H9 (cell line): Measurements from ENCODE around the gene SV2C. TPM values are rescaled to one million over a fixed set of nuclear protein-coding genes. Genes with fewer than 3 reads are reported as not detected.

Source experiments
- DNase-seq: peaks from one replicate; pipeline ENCODE4 v3.0.0-alpha.2; 2017
- H2AFZ ChIP-seq: one replicate; pipeline ENCODE4 v1.6.1; 2013; ENCODE audit warnings: mild to moderate bottlenecking, low read length, control low read depth, moderate library complexity
- H2AK5ac ChIP-seq: 2 replicates; pipeline ENCODE4 v1.6.1; 2013; ENCODE audit warnings: low read length, control low read depth, mixed read lengths; ENCODE audit not compliant: insufficient read length
- H2BK120ac ChIP-seq: one replicate; pipeline ENCODE4 v1.6.1; 2013; ENCODE audit warnings: low read depth, mild to moderate bottlenecking, low read length, control low read depth, inconsistent platforms; ENCODE audit not compliant: poor library complexity, severe bottlenecking
- H2BK12ac ChIP-seq: 2 replicates; pipeline ENCODE4 v1.6.1; 2013; ENCODE audit warnings: low read length, control low read depth, mixed read lengths, low read depth; ENCODE audit not compliant: insufficient read length
- H2BK15ac ChIP-seq: 2 replicates; pipeline ENCODE4 v1.6.1; 2013; ENCODE audit warnings: low read depth, low read length, control low read depth
- H2BK20ac ChIP-seq: one replicate; pipeline ENCODE4 v1.6.1; 2013; ENCODE audit warnings: low read depth, mild to moderate bottlenecking, low read length, control low read depth, inconsistent platforms; ENCODE audit not compliant: poor library complexity, severe bottlenecking
- H2BK5ac ChIP-seq: 2 replicates; pipeline ENCODE4 v1.6.1; 2013; ENCODE audit warnings: low read length, control low read depth, mixed read lengths; ENCODE audit not compliant: insufficient read length
- H3K14ac ChIP-seq: 2 replicates; pipeline ENCODE4 v1.6.1; 2013; ENCODE audit warnings: low read length, control low read depth; ENCODE audit not compliant: insufficient read depth
- H3K18ac ChIP-seq: 2 replicates; pipeline ENCODE4 v1.6.1; 2013; ENCODE audit warnings: low read depth, mild to moderate bottlenecking, mixed read lengths, low read length, control low read depth; ENCODE audit not compliant: insufficient read length
- H3K23ac ChIP-seq: 2 replicates; pipeline ENCODE4 v1.6.1; 2013; ENCODE audit warnings: low read length, control low read depth, mixed read lengths, low read depth; ENCODE audit not compliant: insufficient read length
- H3K23me2 ChIP-seq: 2 replicates; pipeline ENCODE4 v1.6.1; 2013; ENCODE audit warnings: low read depth, mild to moderate bottlenecking, mixed read lengths, low read length, control low read depth; ENCODE audit not compliant: insufficient read length, poor library complexity, severe bottlenecking
- H3K27ac ChIP-seq: 2 replicates; pipeline ENCODE4 v1.5.1; 2013; ENCODE audit warnings: low read length, control low read depth, mixed read lengths, low read depth; ENCODE audit not compliant: insufficient read length
- H3K27me3 ChIP-seq: 2 replicates; pipeline ENCODE4 v1.6.1; 2013; ENCODE audit warnings: low read length, control low read depth, inconsistent platforms; ENCODE audit not compliant: insufficient read depth
- H3K4ac ChIP-seq: 2 replicates; pipeline ENCODE4 v1.6.1; 2013; ENCODE audit warnings: low read depth, mild to moderate bottlenecking, control low read depth, inconsistent platforms, low read length, moderate library complexity
- H3K4me1 ChIP-seq: 2 replicates; pipeline ENCODE4 v1.6.1; 2013; ENCODE audit warnings: low read length, control low read depth, inconsistent platforms; ENCODE audit not compliant: insufficient read depth
- H3K4me2 ChIP-seq: 2 replicates; pipeline ENCODE4 v1.6.1; 2013; ENCODE audit warnings: low read length, control low read depth, mixed read lengths; ENCODE audit not compliant: insufficient read length, insufficient read depth
- H3K56ac ChIP-seq: 2 replicates; pipeline ENCODE4 v1.6.1; 2013; ENCODE audit warnings: low read depth, mild to moderate bottlenecking, mixed read lengths, low read length, control low read depth; ENCODE audit not compliant: insufficient read length
- H3K79me1 ChIP-seq: 2 replicates; pipeline ENCODE4 v1.6.1; 2013; ENCODE audit warnings: low read depth, mild to moderate bottlenecking, moderate library complexity, low read length, control low read depth, inconsistent platforms; ENCODE audit not compliant: insufficient read depth, poor library complexity, severe bottlenecking
- H3K79me2 ChIP-seq: 2 replicates; pipeline ENCODE4 v1.6.1; 2013; ENCODE audit warnings: low read length, control low read depth, inconsistent platforms; ENCODE audit not compliant: insufficient read depth
- H3K9ac ChIP-seq: 2 replicates; pipeline ENCODE4 v1.6.1; 2013; ENCODE audit warnings: low read length, control low read depth, mixed read lengths; ENCODE audit not compliant: insufficient read length; ENCODE audit errors: extremely low read depth
- H3K9me3 ChIP-seq: one replicate; pipeline ENCODE4 v1.6.1; 2013; ENCODE audit warnings: low read depth, low read length, inconsistent platforms; ENCODE audit not compliant: control insufficient read depth
- H3T11ph ChIP-seq: one replicate; pipeline ENCODE4 v1.6.1; 2013; ENCODE audit warnings: mild to moderate bottlenecking, low read length, control low read depth, inconsistent platforms
- H4K20me1 ChIP-seq: one replicate; pipeline ENCODE4 v1.6.1; 2013; ENCODE audit not compliant: control insufficient read depth, insufficient read length, insufficient read depth
- H4K5ac ChIP-seq: 2 replicates; pipeline ENCODE4 v1.6.1; 2013; ENCODE audit warnings: low read depth, mild to moderate bottlenecking, mixed read lengths, low read length, control low read depth; ENCODE audit not compliant: insufficient read length
- H4K8ac ChIP-seq: replicated peaks from 2 replicates; pipeline ENCODE4 v1.6.1; 2013; ENCODE audit warnings: low read length, control low read depth, mixed read lengths, low read depth; ENCODE audit not compliant: insufficient read length
- H4K91ac ChIP-seq: 2 replicates; pipeline ENCODE4 v1.6.1; 2013; ENCODE audit warnings: low read depth, mild to moderate bottlenecking, moderate library complexity, mixed read lengths, low read length, control low read depth; ENCODE audit not compliant: insufficient read length
- H3K27ac Mint-ChIP-seq, 3 experiments: 2 replicates in 2 of 3; 3 replicates in 1 of 3; pipeline ENCODE4 v1.8.0; 2020 to 2021; ENCODE audit warnings: mixed read lengths in 3 of 3, mild to moderate bottlenecking in 1 of 3, moderate library complexity in 1 of 3
- H3K27me3 Mint-ChIP-seq: 2 replicates; pipeline ENCODE4 v1.8.0; 2021; ENCODE audit warnings: low read depth, mild to moderate bottlenecking, moderate library complexity, mixed read lengths
- H3K36me3 Mint-ChIP-seq, 3 experiments: 2 replicates in 2 of 3; 3 replicates in 1 of 3; pipeline ENCODE4 v1.8.0; 2020 to 2021; ENCODE audit warnings: low read depth in 3 of 3, mixed read lengths in 3 of 3; ENCODE audit not compliant: insufficient read depth in 1 of 3
- H3K4me1 Mint-ChIP-seq, 2 experiments: 2 replicates each; pipeline ENCODE4 v1.8.0; 2020; ENCODE audit warnings: mixed read lengths in 2 of 2
- H3K4me3 Mint-ChIP-seq, 2 experiments: 2 replicates in 1 of 2; 3 replicates in 1 of 2; pipeline ENCODE4 v1.8.0; 2020 to 2021; ENCODE audit warnings: mild to moderate bottlenecking in 2 of 2, mixed read lengths in 2 of 2, moderate library complexity in 1 of 2
- H3K9me3 Mint-ChIP-seq, 2 experiments: 2 replicates in 1 of 2; 3 replicates in 1 of 2; pipeline ENCODE4 v1.8.0; 2020; ENCODE audit warnings: mild to moderate bottlenecking in 2 of 2, mixed read lengths in 2 of 2, moderate library complexity in 1 of 2
- WGBS: extraction: QIAGEN DNeasy Blood & Tissue Kit; methylation state at CpG from one replicate; pipeline ENCODE4 v1.1.7; 2013; ENCODE audit warnings: missing lambda C conversion rate, low lambda C conversion rate, mixed read lengths; ENCODE audit not compliant: insufficient read length; ENCODE audit errors: extremely low coverage; 5-methylcytosine and 5-hydroxymethylcytosine counted together
- total RNA-seq: library from RNA; stranded (reverse); gene quantifications from 2 replicates; pipeline ENCODE4 v1.2.1, GENCODE V29; 2021
- TF ChIP-seq, protein P1 (sequence below): fragments of 200-600 bp; sonication (generic); conservative IDR thresholded peaks from 3 replicates; pipeline ENCODE4 v1.8.0; 2021; ENCODE audit warnings: antibody characterized with exemption, mild to moderate bottlenecking

The SV2C gene
- total RNA-seq, 1 experiment from 2014 or later: 0.09 TPM

DNA sequence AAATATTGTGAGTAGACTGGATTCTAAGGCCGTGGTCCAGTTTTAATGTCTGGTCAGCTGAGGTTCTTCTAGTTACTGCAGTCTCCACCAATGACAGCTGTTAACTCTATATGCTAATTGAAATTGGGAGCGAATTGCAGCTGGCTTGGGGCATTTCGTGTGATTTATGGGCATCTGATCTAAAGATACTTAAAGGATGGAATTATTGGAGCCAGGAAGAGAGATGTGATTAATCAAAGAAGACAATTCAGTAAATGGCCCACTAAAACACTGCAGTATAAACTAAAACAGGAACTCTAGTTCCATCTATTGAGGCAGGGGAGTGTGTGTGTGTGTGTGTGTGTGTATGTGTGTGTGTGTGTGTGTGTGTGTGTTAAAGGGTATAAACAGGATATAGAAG lies 162.4 kb downstream of the SV2C start:
- Histone ChIP-seq H2BK120ac (no peak overlapping the region), H3K23ac (no peak overlapping the region), H4K8ac (no peak overlapping the region), H3K9me3 (no peaks in the 10 kb centered on the region), H3T11ph (no peak overlapping the region), H3K27ac (no peak overlapping the region), H4K20me1 (no peaks in the 10 kb centered on the region), H2BK5ac (no peak overlapping the region), H3K4me2 (no peak overlapping the region), H2BK15ac (no peak overlapping the region), H4K5ac (no peak overlapping the region), H3K4me1 (no peaks in the 10 kb centered on the region), H4K91ac (no peak overlapping the region), H3K79me1 (no peaks in the 10 kb centered on the region), H2BK12ac (no peak overlapping the region), H2AFZ (no peak overlapping the region), H3K18ac (no peak overlapping the region), H3K79me2 (no peaks in the 10 kb centered on the region), H3K9ac (no peak overlapping the region), H2AK5ac (no peak overlapping the region), H3K56ac (no peak overlapping the region), H3K4ac (no peak overlapping the region), H2BK20ac (no peak overlapping the region), H3K27me3 (no peaks in the 10 kb centered on the region), H3K23me2 (no peaks in the 10 kb centered on the region), H3K14ac (no peak overlapping the region)
- no peaks in the 10 kb centered on the region; the same call in 1 of the 2 replicates for H3K27me3 Mint-ChIP-seq
- WGBS: no CpG with 5 or more reads among the region's 3 CpGs
- H3K4me3 Mint-ChIP-seq: no peak overlapping the region
- TF ChIP-seq, protein P1, sequence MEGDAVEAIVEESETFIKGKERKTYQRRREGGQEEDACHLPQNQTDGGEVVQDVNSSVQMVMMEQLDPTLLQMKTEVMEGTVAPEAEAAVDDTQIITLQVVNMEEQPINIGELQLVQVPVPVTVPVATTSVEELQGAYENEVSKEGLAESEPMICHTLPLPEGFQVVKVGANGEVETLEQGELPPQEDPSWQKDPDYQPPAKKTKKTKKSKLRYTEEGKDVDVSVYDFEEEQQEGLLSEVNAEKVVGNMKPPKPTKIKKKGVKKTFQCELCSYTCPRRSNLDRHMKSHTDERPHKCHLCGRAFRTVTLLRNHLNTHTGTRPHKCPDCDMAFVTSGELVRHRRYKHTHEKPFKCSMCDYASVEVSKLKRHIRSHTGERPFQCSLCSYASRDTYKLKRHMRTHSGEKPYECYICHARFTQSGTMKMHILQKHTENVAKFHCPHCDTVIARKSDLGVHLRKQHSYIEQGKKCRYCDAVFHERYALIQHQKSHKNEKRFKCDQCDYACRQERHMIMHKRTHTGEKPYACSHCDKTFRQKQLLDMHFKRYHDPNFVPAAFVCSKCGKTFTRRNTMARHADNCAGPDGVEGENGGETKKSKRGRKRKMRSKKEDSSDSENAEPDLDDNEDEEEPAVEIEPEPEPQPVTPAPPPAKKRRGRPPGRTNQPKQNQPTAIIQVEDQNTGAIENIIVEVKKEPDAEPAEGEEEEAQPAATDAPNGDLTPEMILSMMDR: no peak
- no peaks in the 10 kb centered on the region; a peak in 1 of 4 replicates for H3K4me1 Mint-ChIP-seq
- H3K36me3 Mint-ChIP-seq: no peaks in the 10 kb centered on the region
- no peak for DNase-seq
- H3K9me3 Mint-ChIP-seq: no peaks in the 10 kb centered on the region
- H3K27ac Mint-ChIP-seq: no peak overlapping the region
